AG09309 (cell line): ENCODE data around the gene LRP11.

Source experiments
- DNase-seq: peaks from one replicate; pipeline ENCODE4 v3.0.0-alpha.2; 2010; ENCODE audit warnings: low read depth
- H3K4me3 ChIP-seq: 2 replicates; pipeline ENCODE4 v1.5.1; 2011; ENCODE audit warnings: mild to moderate bottlenecking, low read depth, low read length, moderate library complexity; ENCODE audit not compliant: control insufficient read depth
- CTCF ChIP-seq: IDR thresholded peaks from 2 replicates; pipeline ENCODE4 v1.5.1; 2011; ENCODE audit warnings: mild to moderate bottlenecking, low read depth, low read length, inconsistent platforms; ENCODE audit not compliant: insufficient read depth, control insufficient read depth; ENCODE audit errors: missing control alignments

Gene LRP11

GRCh38 chr6:149769676-149770075, 94.5 kb downstream of the LRP11 start:
- no peak overlapping the region for H3K4me3 ChIP-seq
- no peak for DNase-seq
- no peak for TF ChIP-seq CTCF
